ENCODE results near the gene RPL26.
"Not testable (repeated sequence)": the region's sequence is repeated elsewhere in the genome, so short reads cannot be mapped to it uniquely, and the experiment has no call there.

The RPL26 gene

GRCh38 chr17:8383143-8383822 lies at the start of gene RPL26:
TSS of gene RPL26 (minus strand) at chr17:8383193. CDS start at chr17:8382310, 883 bp downstream.
- DNase-seq = peak; percentile 66

GRCh38 chr17:8430966-8431365 lies 48.0 kb upstream of the RPL26 start:
- no peak for DNase-seq

GRCh38 chr17:8426802-8427201 lies 43.8 kb upstream of the RPL26 start:
- no peak for DNase-seq

- DNase-seq = no peak
Measured at GRCh38 chr17:8426094-8426720, 43.2 kb upstream of the RPL26 start.

GRCh38 chr17:8421571-8421970 lies 38.6 kb upstream of the RPL26 start:
- no peak for DNase-seq

GRCh38 chr17:8420041-8420934 lies 37.3 kb upstream of the RPL26 start:
- no peak for DNase-seq

GRCh38 chr17:8419305-8419704 lies 36.3 kb upstream of the RPL26 start:
- no peak for DNase-seq

GRCh38 chr17:8418471-8418870 lies 35.5 kb upstream of the RPL26 start:
- DNase-seq = no peak

GRCh38 chr17:8417806-8418205 lies 34.8 kb upstream of the RPL26 start:
- no peak for DNase-seq

- no peak for DNase-seq
Measured at GRCh38 chr17:8413938-8414337, 30.9 kb upstream of the RPL26 start.

- DNase-seq = no peak
Measured at GRCh38 chr17:8413328-8413727, 30.3 kb upstream of the RPL26 start.

- no peak for DNase-seq
Measured at GRCh38 chr17:8412089-8412488, 29.1 kb upstream of the RPL26 start.

- DNase-seq = no peak
Measured at GRCh38 chr17:8410883-8411238, 27.9 kb upstream of the RPL26 start.

- DNase-seq = peak; percentile 7
Measured at GRCh38 chr17:8409966-8410882, 27.2 kb upstream of the RPL26 start.

GRCh38 chr17:8408371-8408770 lies 25.4 kb upstream of the RPL26 start:
- no peak for DNase-seq

GRCh38 chr17:8406174-8406573 lies 23.2 kb upstream of the RPL26 start:
- DNase-seq = no peak

- no peak for DNase-seq
Measured at GRCh38 chr17:8405499-8406016, 22.6 kb upstream of the RPL26 start.

GRCh38 chr17:8402921-8403536 lies 20.0 kb upstream of the RPL26 start:
- DNase-seq = no peak

- no peak for DNase-seq
Measured at GRCh38 chr17:8401107-8401506, 18.1 kb upstream of the RPL26 start.

GRCh38 chr17:8398980-8399379 lies 16.0 kb upstream of the RPL26 start:
- DNase-seq = no peak

GRCh38 chr17:8397636-8398035 lies 14.6 kb upstream of the RPL26 start, which contains the start of gene RNF222:
TSS of gene RNF222 (minus strand) at chr17:8397827. CDS start at chr17:8393461, 4,366 bp downstream.
- no peak for DNase-seq

GRCh38 chr17:8394497-8394896 lies 11.5 kb upstream of the RPL26 start:
- DNase-seq = not testable (repeated sequence)

Measured in KG1 (cell line).